Right atrium auricular region (tissue), 2 donors: ENCODE results near the gene ACTR1A. TPM values are rescaled to one million over a fixed set of nuclear protein-coding genes. Genes with fewer than 3 reads are reported as not detected.

ENCODE experiments used
- DNase-seq: peaks from one replicate; pipeline ENCODE4 v3.0.0-alpha.2; 2019; ENCODE audit warnings: low spot score
- H3K27ac ChIP-seq, 2 donors: fragments of 200-600 bp; sonication (generic); 1 replicate in 1 of 2; 2 replicates in 1 of 2; pipeline ENCODE4 v1.5.1; 2016 to 2019
- H3K27me3 ChIP-seq, 2 donors: fragments of 200-600 bp; sonication (generic); one replicate each; pipeline versions ENCODE4 v1.5.1 to v1.6.0; 2017 to 2019
- H3K36me3 ChIP-seq: fragments of 200-600 bp; sonication (generic); one replicate; pipeline ENCODE4 v1.5.1; 2016
- H3K4me1 ChIP-seq, 2 donors: fragments of 200-600 bp; sonication (generic); one replicate each; pipeline versions ENCODE4 v1.5.1 to v1.6.0; 2017 to 2019
- H3K4me3 ChIP-seq, 2 donors: fragments of 200-600 bp; sonication (generic); 1 replicate in 1 of 2; 2 replicates in 1 of 2; pipeline ENCODE4 v1.5.1; 2017 to 2019; ENCODE audit warnings: mild to moderate bottlenecking in 1 of 2, moderate library complexity in 1 of 2
- H3K9me3 ChIP-seq, 2 donors: fragments of 200-600 bp; sonication (generic); one replicate each; pipeline ENCODE4 v1.5.1; 2019
- CTCF ChIP-seq, 2 donors: fragments of 200-600 bp; sonication (generic); IDR thresholded peaks; one replicate each; pipeline ENCODE4 v1.5.1; 2019; ENCODE audit warnings: antibody characterized with exemption in 2 of 2
- total RNA-seq, 2 donors: library from RNA; depleted of rRNA; stranded (reverse); fragments of >200 nt; gene quantifications; one replicate each; pipeline ENCODE4 v1.1.0, GENCODE V29; 2016

The ACTR1A gene
- 100 to 1,000 TPM; 107 to 124 TPM for total RNA-seq

DNA sequence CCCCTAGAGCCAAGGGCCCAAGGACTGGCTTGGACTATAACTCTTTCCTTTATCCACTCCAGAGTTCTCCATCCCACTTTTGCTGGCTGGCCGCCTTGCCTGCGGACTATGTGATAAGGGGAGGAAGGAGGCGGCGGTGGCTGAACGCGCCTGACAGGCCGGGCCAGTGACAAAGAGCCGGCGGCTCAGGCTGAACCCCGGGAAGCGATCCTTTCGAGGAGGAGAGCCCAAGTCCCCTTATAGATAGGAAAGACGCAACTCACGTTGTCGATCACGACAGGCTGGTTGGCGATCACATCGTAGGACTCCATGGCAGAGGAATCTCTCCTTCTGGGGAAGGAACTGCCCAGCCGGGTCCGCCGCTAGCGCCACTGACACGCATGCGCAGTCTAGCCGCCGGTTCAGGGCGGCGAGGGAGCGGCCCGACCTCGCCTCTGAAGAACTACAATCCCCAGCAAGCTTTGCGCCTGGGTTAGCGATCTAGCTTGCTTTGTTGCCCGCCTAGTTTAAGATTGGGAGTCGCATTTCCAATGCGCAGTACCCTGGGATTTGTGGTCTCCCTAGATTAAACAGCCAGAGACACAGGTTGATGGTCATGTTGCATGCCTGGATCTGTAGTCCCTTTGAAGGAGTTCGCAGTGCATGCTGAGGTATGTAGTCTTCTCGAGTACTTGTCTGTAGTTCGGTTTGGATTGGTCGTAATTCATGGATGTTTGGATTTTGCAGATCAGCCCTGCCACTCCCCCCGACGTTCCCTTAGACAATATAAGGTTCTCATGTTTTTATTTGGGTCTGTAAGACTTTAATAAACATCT lies at the start of gene ACTR1A:
Gene ACTR1A, minus strand, starts transcription at position 376 of the 815 bp plus-strand sequence. Its CDS starts 65 bp downstream, at position 311.
- Histone ChIP-seq H3K4me3 (peak within 1 kb of the TSS; percentile 89 to 99), H3K27me3 (no peaks in the 10 kb centered on the region), H3K4me1 (peaks cover 0 to 64% of the 10 kb centered on the region in 2 donors), H3K36me3 (no peaks in the 10 kb centered on the region), H3K27ac (peak within 1 kb of the TSS; percentile 94 to 97), H3K9me3 (no peaks in the 10 kb centered on the region)
- TF ChIP-seq CTCF (IDR thresholded peaks at IDR 0.05), result no peak
- peak; percentile 97 for DNase-seq

GRCh38 chr10:102550636-102551210 lies 48.2 kb upstream of the ACTR1A start:
- peaks cover 7% of the 10 kb centered on the region for H3K36me3 ChIP-seq
- H3K4me1 ChIP-seq, result peaks cover 0 to 11% of the 10 kb centered on the region in 2 donors
- no peaks in the 10 kb centered on the region for H3K27me3 ChIP-seq
- H3K9me3 ChIP-seq, result no peaks in the 10 kb centered on the region
- TF ChIP-seq CTCF (IDR thresholded peaks at IDR 0.05), result no peak
- no peak overlapping the region for H3K4me3 ChIP-seq
- H3K27ac ChIP-seq, result no peak overlapping the region
- DNase-seq, result no peak

- peaks cover 7% of the 10 kb centered on the region for H3K36me3 ChIP-seq
- no peak for DNase-seq
- H3K27ac ChIP-seq, result no peak overlapping the region
- no peaks in the 10 kb centered on the region for H3K9me3 ChIP-seq
- H3K4me3 ChIP-seq, result no peak overlapping the region
- H3K27me3 ChIP-seq, result no peaks in the 10 kb centered on the region
- no peak for TF ChIP-seq CTCF (IDR thresholded peaks at IDR 0.05)
- H3K4me1 ChIP-seq, result peaks cover 0 to 11% of the 10 kb centered on the region in 2 donors
These were observed 47.0 kb upstream of the ACTR1A start for GRCh38 chr10:102549549-102549948.

- no peak for DNase-seq
- no peak overlapping the region for H3K27ac ChIP-seq
These were observed 44.3 kb upstream of the ACTR1A start for GRCh38 chr10:102546606-102547320.

GRCh38 chr10:102545997-102546396 lies 43.5 kb upstream of the ACTR1A start:
- no peak overlapping the region for H3K4me3 ChIP-seq
- no peak overlapping the region for H3K27ac ChIP-seq
- no peak for DNase-seq
- H3K4me1 ChIP-seq, result peaks cover 0 to 11% of the 10 kb centered on the region in 2 donors
- H3K36me3 ChIP-seq, result peaks cover 7% of the 10 kb centered on the region
- no peaks in the 10 kb centered on the region for H3K27me3 ChIP-seq
- no peaks in the 10 kb centered on the region for H3K9me3 ChIP-seq
- TF ChIP-seq CTCF (IDR thresholded peaks at IDR 0.05), result no peak

More at GRCh38 chr10:102546606-102547320, 44.3 kb upstream of the ACTR1A start:
- H3K4me1 ChIP-seq, result peaks cover 0 to 11% of the 10 kb centered on the region in 2 donors
- no peaks in the 10 kb centered on the region for H3K27me3 ChIP-seq
- peaks cover 7% of the 10 kb centered on the region for H3K36me3 ChIP-seq
- no peak for TF ChIP-seq CTCF (IDR thresholded peaks at IDR 0.05)
- no peaks in the 10 kb centered on the region for H3K9me3 ChIP-seq
- H3K4me3 ChIP-seq, result no peak overlapping the region
